NCI-H128 (cell line): Measurements from ENCODE around the gene PDSS2.
"Not testable (repeated sequence)": the region's sequence is repeated elsewhere in the genome, so short reads cannot be mapped to it uniquely, and the experiment has no call there.

Source experiments
- DNase-seq: peaks from one replicate; lab custom pipeline; 2025; ENCODE audit not compliant: unreplicated experiment; lab: John Stamatoyannopoulos, UW

The PDSS2 gene

DNA sequence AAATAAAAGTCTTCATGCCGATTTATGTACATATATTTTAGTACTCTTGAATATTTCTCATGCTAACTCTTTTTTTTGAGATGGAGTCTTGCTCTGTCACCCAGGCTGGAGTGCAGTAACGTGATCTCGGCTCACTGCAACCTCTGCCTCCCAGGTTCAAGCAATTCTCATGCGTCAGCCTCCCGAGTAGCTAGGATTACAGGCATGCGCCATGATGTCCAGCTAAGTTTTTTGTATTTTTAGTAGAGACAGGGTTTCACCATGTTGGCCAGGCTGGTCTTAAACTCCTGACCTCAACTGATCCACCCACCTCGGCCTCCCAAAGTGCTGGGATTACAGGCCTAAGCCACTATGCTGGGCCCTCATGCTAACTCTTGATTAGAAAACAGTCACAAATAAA, 179.4 kb downstream of the PDSS2 start:
- not testable (repeated sequence) for DNase-seq

DNA sequence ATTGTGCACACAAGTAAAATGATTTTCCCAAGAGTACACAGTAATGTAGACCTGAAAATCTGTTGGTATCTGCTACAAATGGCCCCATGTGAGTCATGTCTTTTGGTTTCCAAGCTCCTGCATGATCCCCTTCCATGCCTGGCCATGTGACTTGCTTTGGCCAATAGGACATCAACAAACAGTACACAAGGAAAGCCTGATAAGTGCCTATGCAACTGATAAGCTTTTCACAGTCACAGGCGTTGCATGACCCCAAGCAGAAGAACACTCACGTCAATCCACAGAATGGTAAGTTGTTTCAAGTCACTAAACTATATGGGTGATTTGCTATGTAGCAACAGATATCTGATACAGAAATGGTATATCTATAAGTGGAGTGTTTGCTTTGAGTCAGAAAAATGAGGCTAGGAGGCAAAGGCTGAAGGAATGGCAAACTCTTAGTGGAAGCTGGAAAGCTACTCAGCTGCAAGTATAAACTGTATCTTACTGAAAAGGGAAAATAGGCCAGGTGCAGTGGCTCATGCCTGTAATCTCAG, 184.0 kb downstream of the PDSS2 start:
- no peak for DNase-seq

DNA sequence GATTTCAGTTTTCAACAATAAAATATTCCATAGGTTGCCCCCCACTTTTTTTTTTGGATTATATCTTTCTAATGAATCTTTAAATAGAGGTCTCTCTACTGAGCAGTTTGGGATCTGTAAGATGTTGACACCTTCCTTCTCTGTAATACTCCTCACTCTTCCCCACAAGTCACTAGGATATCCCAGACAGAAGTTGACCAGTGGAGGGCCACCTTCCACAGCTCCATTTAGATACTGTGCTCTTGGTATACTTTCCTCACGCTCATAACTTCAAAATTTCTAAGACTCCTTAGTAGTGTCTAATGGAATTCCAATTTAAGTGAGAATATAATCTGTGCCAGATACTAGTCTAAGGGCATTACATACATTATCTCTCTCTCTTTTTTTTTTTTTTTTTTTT, 185.1 kb downstream of the PDSS2 start:
- no peak for DNase-seq

DNA sequence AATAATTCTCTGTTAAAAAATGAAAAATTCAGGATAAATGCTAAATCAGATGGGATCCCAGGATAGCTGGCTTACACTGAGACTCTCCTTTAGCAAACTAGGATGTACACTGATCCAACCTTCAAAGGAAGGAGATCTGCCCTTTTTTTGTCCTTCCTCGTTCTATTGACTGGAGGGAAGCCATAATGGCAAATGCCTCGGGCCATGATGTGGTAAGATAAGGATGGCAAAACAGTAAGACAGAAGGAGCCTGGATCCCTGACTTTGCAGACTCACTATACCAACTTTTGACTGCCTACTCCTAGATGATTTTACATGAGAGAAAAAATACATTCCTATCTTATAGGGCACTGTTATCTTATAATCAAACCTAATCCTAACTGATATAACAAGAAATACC, 187.1 kb downstream of the PDSS2 start:
- no peak for DNase-seq

DNA sequence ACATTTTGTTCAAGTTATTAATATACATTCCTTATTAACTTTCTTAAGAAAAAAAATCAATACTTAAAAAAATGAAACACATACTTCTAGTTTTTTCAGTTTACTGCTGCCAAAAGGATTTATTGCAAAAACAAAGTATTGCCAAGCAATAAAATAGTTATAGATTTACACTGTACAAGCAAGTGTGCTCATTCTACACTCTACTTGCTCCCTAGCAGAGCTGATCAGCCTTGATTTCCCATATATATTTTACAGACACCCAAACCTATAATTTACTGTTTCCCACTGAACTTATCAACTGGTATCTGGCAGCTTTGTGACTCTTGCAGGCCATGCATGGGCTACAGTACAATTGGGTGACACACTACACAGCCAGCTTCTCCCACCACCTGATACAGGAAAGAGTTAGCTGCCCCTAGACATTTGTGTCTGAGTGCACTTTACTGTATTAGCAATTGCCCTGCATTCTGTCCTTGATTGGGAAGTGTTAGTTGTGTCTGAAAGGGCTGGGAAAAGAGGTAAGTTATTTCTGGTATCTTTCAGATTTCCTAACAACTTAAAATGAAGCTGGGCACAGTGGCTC, 188.1 kb downstream of the PDSS2 start:
- no peak for DNase-seq

DNA sequence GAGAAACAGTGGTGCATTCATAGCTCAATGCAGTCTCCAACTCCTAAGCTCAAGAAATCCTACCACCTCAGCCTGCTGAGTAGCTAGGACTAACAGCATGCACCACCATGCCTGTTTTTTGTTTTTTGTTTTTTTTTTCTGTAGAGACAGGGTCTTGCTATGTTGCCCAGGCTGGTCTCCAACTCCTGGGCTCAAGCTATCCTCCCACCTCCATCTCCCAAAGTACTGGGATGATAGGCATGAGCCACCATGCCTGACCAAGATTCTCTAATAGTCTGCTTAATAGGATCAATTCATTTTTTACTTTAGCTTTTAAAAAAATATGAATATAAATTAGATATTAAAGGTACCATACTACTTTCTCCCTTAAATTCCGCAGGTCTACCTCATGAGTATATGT, 191.7 kb downstream of the PDSS2 start:
- DNase-seq, result no peak

DNA sequence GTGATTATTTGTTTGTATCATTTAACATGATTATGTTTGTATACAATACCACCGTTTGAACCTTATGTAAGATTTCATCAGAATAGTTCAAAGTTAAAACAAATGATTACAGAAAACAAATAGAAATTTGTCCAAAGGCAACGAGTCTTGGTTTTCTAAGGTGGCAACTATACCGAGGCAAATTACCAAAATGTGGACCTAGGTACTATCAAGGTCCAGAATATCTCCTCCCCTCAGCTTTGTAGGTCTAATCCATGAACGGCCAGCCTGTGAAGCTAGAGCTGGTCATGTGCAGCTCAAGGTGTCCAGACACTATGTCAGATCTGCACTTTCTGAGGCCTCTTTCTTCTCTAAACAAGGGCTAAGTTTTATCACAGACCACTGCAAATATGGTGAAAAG, 192.4 kb downstream of the PDSS2 start:
- DNase-seq, result no peak

DNA sequence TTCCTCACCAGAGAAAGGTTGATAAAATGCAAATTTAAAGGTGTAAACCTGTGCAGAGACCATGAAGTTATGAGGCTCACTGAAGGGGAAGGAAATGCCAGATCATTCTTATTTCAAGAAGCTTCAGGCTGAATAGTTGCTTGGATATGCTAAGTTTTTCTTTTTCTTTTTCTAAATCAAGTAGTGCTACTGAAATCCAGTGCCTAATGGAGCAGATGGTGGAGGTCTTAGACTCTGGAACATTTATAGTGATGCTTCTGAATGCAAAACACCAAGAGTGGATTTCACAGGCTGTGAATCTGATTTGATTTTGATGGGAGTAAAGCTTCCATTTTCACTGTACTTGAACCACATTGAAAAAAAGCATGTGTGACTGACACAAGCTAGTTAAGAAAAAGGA, 192.8 kb downstream of the PDSS2 start:
- DNase-seq, result no peak

DNA sequence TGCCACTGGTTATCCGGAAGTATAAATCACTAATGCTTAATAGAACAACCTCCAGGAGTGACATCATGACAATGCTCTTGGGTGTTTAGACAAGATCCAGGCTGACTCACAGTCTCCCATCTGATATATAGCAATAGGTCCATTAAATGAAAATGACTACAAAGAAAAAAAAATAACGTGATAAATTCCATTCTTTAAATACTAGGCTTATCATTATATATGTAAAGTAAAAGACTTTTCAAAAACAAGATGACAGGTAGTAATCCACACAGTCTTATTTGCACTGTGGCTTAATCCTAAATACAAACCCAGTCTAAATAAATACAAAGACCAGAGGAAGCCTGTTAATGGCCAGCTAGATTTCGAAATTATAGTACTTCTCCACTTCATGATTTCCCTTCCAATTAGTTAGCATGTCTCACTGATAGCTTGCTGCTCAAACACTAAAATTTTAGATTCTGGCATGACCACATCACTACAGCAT, 195.0 kb downstream of the PDSS2 start:
- DNase-seq, result no peak

DNA sequence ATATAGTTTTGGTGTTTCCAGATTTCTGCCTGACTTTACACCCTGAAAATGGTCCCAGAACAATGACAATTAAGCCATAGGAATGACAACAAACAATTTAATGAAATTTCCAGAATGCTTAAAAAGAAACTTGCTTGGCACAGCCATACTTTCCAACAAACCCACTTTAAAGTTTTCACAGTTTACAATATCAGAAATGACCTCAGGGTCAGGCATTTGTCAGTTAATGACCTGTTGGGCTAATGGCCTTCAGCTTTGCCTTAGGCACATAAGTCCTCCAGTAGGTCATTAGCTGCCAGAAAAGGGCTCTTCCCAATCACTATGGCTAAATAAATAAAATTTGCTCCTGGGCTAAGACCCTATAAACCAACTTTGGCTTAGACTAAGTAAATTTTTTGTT, 199.4 kb downstream of the PDSS2 start:
- DNase-seq, result no peak

DNA sequence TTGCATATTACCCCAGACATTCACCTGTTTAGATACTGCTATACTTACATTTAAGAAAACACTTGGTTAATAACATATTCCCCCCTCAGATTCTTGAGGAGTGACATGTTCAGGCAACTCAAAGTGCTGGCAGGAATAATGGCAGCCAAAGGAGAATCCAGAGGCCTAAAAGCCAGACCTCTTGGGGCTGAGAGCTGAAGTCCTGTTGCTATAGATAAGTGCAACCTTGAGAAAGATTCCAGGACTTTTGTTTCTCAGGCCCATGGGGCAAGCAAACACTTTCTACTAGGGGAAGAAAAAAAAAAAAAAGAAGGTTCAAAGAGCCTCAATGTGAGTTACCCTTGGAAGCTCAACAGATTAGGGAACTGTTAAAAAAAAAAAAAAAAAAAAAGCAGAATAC, 211.2 kb downstream of the PDSS2 start:
- no peak for DNase-seq

DNA sequence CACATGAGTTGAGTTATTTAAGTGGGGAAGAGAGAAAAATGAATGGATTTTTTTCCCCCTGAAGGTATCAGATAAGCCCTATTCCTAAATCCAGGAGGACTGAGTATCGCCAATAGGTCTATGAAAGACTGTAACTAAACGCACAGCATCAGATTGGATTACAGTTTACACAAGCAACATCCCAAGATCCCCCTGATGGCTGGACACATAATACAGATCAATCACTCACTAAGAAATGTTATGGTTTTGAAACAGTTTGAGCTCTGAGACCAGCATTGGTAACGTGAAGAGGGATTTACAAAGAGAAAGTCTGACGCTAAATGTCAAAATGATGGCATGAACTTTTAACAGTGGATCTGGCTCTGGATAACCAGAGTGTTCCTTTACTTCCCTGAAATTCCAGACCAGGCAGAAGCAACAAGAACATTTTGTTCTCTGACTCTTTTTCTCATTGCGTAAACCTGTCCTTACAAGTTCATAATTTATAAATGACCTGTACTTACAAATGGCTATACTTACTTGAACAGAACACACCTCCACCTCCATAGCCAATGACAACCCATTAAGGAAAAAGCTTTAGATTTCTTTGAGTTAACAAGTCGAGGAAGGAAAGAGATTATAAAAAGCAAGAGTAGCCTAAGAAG, 212.3 kb downstream of the PDSS2 start:
- DNase-seq, result no peak

DNA sequence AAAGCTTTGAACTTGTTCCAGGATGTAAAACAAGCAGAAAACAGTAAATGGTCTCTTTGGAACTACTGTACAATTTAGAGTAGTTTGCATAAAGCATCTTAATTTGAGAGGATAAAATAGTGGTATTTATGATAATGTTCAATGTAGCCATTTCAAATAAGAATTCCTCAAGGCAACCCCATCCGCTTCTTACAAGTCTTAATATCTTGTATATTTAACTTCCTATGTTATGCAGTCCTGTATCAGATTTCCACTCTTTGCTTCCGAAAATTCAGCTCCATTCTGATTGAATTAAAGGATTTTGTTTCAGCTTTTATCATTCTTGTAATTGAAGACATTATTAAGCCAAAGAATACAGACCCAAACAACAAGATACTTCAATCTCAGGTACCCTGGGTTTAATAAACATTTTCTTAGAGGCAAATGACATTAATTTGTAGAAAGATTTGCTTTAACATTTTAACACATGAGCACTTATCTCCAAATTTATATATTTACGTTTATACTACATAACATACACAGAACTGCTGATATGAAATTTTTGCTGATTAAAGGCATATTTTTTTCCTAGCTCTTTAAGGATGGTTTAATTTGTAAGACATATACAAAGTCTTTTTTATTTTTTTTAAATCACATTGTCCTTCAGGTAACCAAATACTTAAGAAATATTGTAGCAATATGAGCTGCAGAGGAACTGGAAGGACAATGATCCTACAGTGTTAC, 213.0 kb downstream of the PDSS2 start:
- no peak for DNase-seq

DNA sequence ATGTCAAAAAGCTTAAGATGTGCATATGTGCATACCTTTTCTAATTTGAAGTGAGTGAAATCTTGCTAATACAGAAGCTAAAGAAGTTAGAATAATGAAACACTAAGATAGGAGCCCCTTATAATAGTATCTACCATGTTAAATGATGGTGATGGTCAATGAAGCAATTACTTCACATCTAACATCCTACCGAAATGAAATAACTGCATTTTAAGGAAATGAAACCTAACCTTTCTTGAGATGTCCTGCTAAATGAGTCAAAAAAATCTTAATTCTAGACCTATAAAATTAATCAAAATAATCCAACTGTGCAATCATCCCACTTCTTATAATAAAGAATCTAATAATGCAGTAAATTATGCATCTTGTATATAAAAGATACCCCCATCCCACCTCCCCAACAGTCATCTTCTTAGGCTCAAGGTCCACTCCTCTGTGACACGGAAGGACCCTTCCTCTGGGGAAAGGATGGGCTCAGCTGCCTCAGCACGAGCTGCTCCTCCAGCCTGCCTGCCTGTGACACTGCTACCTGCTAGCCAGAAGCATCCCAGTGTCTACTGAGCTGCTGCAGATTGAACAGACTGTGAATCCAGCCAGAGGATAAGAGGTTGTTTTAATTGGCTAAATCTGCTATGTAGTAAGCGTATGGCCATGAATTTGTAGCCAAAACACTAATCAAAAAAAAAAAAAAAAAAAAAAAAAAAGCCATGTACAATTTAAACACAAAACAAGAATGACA, 214.5 kb downstream of the PDSS2 start:
- DNase-seq, result no peak

DNA sequence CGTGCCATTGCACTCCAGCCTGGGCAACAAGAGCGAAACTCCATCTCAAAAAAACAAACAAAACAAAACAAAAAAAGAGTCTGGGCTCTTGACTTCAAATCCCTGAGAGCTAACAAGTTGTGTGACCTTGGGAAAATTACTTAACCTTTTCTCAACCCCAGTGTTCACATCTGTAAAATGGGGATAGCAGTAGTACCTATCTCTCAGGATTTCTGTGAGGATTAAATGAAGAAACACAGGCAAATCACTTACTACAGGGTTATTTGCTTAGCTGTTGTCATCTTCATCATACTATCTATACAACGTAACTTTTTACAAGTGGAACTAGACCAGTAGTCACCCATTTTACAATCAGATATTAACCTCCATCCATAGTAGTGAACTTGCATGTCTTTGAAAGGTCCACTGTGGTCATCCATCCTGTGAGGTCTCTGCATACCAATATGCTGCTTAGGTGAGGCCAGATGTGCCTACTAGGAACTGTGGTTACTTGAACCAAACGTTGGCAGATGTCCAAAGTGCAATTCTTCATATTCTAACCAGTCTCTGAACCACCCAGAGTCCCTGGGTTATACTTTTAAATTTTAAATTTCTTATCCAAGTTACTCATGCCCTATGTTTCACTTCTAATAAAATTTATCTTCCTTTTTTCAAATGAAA, 215.2 kb downstream of the PDSS2 start:
- no peak for DNase-seq

DNA sequence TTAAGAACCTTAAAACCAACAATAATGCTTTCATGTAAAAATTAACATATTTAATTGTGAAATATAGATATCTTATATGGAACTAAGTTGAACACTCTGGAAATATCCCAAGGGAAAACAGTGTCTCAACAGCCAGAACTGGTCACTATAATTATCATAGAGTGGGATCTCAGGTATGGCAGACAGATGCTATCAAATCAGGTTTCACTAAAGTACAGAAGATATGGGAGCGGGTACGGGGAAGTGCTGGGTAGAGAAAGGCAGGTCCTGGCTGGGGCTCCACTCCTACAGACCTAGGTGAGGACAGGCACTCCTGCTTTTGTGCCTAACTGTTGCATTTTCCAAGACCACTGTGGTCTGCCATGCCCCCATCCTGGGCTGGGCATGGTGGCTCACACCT, 215.9 kb downstream of the PDSS2 start:
- no peak for DNase-seq

DNA sequence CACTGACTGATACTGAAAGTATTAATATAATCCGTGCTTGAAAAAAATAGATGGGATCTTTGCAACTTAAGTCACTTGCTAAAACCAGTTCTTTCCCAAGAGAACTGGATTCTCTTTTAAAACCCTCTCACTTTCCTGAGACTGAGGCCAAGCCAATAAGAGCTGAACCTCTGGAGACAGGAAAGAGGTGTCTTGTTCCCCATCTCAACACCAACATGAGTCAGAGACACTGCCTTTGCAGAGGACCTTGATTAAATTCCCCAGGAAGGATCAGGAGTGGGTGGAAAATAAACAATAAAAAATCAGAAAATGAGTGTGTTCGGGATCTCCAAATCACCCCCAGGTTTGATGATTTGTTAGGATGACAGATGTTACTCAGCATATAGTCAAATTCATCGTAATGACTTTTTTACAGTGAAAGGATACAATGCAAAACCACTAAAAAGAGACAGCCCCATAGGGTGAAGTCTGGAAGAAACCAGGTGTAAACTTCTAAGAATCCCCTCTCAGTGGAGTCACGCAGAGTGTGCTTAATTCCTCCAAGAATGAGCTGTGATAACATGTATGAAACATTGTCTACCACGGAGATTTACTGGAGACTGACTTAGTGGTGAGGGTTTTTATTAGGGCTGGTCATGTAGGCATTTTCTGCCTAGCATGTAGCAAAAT, 221.2 kb downstream of the PDSS2 start:
- no peak for DNase-seq

DNA sequence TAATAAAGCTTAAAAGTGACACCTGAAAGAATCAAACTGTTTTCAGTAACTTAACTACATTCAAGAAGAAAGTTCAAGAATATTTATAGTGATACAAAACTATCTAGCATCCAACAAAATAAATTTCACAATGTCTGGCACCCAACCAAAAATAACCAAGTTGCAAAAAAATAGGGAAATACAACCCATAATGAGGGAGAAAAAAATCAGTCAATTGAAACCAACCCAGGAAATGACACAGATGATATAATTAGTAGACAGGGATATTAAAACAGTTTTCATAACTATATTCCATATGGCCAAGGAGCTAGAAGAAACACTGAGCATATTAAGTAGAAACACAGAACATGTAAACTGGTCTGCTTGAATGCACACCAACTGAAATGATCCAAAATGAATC, 223.9 kb downstream of the PDSS2 start:
- no peak for DNase-seq

DNA sequence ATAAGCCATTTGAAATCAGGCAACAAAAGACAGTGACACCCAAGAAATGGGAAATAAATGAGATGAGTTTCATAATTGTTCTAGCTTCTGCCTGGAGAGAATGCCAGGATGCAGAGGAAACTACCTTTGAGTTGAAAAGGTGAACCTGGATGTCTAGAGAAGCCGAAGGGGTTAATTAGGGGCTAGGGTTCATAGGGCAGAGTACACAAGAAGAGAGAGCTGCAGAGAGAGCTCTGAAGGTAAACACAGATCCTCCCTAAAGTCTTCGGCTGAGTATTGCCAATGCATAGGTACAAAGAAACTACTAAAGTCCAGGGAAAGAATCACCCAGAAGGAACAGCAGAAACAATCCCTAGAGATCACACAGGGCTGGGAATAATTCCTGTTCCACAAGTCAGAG, 224.4 kb downstream of the PDSS2 start:
- no peak for DNase-seq

DNA sequence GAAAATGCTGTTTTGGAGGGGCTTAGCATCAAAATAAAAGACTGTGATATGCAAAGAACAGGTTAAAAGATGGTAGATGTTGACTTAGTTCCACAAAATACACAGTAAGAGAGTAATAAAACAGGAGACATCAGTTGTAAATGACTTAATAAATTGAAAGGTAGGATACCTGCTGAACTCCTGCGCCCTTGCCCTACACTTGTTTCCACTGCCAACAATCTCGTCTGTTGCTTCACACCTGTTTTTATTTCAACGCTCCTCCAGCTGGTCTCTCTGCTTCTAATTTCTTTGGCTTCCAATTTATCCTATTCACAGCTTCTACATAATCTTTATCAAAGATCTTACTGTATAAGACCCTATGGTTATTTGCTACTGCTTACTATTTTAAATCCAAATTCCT, 228.1 kb downstream of the PDSS2 start:
- DNase-seq, result no peak
